ENCODE results near the gene NT5C2. TPM values are rescaled to one million over a fixed set of nuclear protein-coding genes. Genes with fewer than 3 reads are reported as not detected.

The NT5C2 gene
- total RNA-seq, 1 experiment from 2014 or later, result 76.1 TPM

DNA sequence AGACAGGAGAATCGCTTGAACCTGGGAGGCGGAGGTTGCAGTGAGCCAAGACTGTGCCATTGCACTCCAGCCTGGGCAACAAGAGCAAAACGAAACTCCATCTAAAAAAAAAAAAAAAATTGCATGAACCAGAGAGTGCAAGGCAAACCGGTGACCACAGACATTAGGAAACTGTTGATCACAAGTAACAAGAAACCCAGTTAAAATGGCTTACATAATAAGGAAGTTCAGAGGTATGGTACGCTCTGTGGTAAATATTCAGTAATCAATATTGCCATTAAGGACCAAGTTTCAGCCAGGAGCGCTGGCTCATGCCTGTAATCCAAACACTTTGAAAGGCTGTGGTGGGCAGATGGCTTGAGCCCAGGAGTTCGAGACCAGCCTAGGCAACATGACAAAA, 9.2 kb upstream of the NT5C2 start:
- no peak for ATAC-seq
- ChIA-PET CTCF (interaction anchor here (2.0 kb wide), 1 partner anchor 42 kb away, joined by 6 read pairs; no protein-coding TSS in a partner anchor), POLR2A (no interaction called here)
- Mint-ChIP-seq H3K36me3 (peaks cover 17% of the 10 kb centered on the region), H3K4me1 (peaks cover 70% of the 10 kb centered on the region), H3K9me3 (peaks cover 22% of the 10 kb centered on the region), H3K27me3 (ENCODE audit: low read depth) (no peaks in the 10 kb centered on the region; the same call in 1 of the 2 replicates), H3K27ac (no peak overlapping the region), H3K4me3 (no peak overlapping the region)
- DNase-seq (ENCODE audit: low spot score), result no peak
- TF ChIP-seq, protein P1, sequence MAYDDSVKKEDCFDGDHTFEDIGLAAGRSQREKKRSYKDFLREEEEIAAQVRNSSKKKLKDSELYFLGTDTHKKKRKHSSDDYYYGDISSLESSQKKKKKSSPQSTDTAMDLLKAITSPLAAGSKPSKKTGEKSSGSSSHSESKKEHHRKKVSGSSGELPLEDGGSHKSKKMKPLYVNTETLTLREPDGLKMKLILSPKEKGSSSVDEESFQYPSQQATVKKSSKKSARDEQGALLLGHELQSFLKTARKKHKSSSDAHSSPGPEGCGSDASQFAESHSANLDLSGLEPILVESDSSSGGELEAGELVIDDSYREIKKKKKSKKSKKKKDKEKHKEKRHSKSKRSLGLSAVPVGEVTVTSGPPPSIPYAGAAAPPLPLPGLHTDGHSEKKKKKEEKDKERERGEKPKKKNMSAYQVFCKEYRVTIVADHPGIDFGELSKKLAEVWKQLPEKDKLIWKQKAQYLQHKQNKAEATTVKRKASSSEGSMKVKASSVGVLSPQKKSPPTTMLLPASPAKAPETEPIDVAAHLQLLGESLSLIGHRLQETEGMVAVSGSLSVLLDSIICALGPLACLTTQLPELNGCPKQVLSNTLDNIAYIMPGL (CRISPR knock-in tag; IDR thresholded peaks at IDR 0.05), result no peak
- TF ChIP-seq, protein P2, sequence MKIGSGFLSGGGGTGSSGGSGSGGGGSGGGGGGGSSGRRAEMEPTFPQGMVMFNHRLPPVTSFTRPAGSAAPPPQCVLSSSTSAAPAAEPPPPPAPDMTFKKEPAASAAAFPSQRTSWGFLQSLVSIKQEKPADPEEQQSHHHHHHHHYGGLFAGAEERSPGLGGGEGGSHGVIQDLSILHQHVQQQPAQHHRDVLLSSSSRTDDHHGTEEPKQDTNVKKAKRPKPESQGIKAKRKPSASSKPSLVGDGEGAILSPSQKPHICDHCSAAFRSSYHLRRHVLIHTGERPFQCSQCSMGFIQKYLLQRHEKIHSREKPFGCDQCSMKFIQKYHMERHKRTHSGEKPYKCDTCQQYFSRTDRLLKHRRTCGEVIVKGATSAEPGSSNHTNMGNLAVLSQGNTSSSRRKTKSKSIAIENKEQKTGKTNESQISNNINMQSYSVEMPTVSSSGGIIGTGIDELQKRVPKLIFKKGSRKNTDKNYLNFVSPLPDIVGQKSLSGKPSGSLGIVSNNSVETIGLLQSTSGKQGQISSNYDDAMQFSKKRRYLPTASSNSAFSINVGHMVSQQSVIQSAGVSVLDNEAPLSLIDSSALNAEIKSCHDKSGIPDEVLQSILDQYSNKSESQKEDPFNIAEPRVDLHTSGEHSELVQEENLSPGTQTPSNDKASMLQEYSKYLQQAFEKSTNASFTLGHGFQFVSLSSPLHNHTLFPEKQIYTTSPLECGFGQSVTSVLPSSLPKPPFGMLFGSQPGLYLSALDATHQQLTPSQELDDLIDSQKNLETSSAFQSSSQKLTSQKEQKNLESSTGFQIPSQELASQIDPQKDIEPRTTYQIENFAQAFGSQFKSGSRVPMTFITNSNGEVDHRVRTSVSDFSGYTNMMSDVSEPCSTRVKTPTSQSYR (CRISPR knock-in tag; IDR thresholded peaks at IDR 0.05), result no peak
- TF ChIP-seq, protein P3, sequence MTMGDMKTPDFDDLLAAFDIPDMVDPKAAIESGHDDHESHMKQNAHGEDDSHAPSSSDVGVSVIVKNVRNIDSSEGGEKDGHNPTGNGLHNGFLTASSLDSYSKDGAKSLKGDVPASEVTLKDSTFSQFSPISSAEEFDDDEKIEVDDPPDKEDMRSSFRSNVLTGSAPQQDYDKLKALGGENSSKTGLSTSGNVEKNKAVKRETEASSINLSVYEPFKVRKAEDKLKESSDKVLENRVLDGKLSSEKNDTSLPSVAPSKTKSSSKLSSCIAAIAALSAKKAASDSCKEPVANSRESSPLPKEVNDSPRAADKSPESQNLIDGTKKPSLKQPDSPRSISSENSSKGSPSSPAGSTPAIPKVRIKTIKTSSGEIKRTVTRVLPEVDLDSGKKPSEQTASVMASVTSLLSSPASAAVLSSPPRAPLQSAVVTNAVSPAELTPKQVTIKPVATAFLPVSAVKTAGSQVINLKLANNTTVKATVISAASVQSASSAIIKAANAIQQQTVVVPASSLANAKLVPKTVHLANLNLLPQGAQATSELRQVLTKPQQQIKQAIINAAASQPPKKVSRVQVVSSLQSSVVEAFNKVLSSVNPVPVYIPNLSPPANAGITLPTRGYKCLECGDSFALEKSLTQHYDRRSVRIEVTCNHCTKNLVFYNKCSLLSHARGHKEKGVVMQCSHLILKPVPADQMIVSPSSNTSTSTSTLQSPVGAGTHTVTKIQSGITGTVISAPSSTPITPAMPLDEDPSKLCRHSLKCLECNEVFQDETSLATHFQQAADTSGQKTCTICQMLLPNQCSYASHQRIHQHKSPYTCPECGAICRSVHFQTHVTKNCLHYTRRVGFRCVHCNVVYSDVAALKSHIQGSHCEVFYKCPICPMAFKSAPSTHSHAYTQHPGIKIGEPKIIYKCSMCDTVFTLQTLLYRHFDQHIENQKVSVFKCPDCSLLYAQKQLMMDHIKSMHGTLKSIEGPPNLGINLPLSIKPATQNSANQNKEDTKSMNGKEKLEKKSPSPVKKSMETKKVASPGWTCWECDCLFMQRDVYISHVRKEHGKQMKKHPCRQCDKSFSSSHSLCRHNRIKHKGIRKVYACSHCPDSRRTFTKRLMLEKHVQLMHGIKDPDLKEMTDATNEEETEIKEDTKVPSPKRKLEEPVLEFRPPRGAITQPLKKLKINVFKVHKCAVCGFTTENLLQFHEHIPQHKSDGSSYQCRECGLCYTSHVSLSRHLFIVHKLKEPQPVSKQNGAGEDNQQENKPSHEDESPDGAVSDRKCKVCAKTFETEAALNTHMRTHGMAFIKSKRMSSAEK (CRISPR knock-in tag; IDR thresholded peaks at IDR 0.05; ENCODE audit: borderline replicate concordance), result no peak
- TF ChIP-seq, protein P4, sequence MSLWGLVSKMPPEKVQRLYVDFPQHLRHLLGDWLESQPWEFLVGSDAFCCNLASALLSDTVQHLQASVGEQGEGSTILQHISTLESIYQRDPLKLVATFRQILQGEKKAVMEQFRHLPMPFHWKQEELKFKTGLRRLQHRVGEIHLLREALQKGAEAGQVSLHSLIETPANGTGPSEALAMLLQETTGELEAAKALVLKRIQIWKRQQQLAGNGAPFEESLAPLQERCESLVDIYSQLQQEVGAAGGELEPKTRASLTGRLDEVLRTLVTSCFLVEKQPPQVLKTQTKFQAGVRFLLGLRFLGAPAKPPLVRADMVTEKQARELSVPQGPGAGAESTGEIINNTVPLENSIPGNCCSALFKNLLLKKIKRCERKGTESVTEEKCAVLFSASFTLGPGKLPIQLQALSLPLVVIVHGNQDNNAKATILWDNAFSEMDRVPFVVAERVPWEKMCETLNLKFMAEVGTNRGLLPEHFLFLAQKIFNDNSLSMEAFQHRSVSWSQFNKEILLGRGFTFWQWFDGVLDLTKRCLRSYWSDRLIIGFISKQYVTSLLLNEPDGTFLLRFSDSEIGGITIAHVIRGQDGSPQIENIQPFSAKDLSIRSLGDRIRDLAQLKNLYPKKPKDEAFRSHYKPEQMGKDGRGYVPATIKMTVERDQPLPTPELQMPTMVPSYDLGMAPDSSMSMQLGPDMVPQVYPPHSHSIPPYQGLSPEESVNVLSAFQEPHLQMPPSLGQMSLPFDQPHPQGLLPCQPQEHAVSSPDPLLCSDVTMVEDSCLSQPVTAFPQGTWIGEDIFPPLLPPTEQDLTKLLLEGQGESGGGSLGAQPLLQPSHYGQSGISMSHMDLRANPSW (CRISPR knock-in tag; conservative IDR thresholded peaks at IDR 0.05; ENCODE audit: low read depth), result no peak
- TF ChIP-seq, protein P5, sequence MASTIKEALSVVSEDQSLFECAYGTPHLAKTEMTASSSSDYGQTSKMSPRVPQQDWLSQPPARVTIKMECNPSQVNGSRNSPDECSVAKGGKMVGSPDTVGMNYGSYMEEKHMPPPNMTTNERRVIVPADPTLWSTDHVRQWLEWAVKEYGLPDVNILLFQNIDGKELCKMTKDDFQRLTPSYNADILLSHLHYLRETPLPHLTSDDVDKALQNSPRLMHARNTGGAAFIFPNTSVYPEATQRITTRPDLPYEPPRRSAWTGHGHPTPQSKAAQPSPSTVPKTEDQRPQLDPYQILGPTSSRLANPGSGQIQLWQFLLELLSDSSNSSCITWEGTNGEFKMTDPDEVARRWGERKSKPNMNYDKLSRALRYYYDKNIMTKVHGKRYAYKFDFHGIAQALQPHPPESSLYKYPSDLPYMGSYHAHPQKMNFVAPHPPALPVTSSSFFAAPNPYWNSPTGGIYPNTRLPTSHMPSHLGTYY (CRISPR knock-in tag; IDR thresholded peaks at IDR 0.05), result no peak
- TF ChIP-seq GTF2I (CRISPR knock-in tag; conservative IDR thresholded peaks at IDR 0.05) (no peak), SMAD4 (CRISPR knock-in tag; IDR thresholded peaks at IDR 0.05) (no peak), PRRX2 (CRISPR knock-in tag; IDR thresholded peaks at IDR 0.05) (no peak), JAZF1 (CRISPR knock-in tag; IDR thresholded peaks at IDR 0.05) (no peak), FOXK1 (CRISPR knock-in tag; IDR thresholded peaks at IDR 0.05) (no peak)
- TF ChIP-seq, protein P6, sequence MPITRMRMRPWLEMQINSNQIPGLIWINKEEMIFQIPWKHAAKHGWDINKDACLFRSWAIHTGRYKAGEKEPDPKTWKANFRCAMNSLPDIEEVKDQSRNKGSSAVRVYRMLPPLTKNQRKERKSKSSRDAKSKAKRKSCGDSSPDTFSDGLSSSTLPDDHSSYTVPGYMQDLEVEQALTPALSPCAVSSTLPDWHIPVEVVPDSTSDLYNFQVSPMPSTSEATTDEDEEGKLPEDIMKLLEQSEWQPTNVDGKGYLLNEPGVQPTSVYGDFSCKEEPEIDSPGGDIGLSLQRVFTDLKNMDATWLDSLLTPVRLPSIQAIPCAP (CRISPR knock-in tag; IDR thresholded peaks at IDR 0.05), result no peak
- TF ChIP-seq, protein P7, sequence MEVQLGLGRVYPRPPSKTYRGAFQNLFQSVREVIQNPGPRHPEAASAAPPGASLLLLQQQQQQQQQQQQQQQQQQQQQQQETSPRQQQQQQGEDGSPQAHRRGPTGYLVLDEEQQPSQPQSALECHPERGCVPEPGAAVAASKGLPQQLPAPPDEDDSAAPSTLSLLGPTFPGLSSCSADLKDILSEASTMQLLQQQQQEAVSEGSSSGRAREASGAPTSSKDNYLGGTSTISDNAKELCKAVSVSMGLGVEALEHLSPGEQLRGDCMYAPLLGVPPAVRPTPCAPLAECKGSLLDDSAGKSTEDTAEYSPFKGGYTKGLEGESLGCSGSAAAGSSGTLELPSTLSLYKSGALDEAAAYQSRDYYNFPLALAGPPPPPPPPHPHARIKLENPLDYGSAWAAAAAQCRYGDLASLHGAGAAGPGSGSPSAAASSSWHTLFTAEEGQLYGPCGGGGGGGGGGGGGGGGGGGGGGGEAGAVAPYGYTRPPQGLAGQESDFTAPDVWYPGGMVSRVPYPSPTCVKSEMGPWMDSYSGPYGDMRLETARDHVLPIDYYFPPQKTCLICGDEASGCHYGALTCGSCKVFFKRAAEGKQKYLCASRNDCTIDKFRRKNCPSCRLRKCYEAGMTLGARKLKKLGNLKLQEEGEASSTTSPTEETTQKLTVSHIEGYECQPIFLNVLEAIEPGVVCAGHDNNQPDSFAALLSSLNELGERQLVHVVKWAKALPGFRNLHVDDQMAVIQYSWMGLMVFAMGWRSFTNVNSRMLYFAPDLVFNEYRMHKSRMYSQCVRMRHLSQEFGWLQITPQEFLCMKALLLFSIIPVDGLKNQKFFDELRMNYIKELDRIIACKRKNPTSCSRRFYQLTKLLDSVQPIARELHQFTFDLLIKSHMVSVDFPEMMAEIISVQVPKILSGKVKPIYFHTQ (CRISPR knock-in tag; IDR thresholded peaks at IDR 0.05), result no peak
